Measurements from ENCODE around the gene CLDN34.

DNA sequence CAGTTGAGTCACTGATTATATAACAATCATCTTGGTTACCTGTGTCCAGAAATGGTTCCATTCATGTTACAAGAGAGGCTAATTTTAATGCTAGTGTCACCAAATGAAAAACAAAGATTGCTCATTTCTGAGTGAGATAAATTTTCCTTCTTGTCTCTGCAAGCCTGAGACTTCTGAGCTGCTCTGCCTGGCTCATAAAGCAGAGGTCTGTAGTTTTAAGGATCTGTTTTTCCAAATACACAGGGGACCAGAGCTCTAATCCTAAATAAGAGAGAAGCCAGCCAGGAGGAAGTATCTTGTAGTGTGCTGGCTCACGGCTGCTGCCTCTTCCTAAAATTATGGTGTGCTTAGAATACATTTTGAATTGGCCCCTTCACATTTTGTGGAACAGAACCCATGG lies 42.6 kb downstream of the CLDN34 start:
- no peak for TF ChIP-seq POLR2A (IDR thresholded peaks at IDR 0.05)
- TF ChIP-seq, protein P1, sequence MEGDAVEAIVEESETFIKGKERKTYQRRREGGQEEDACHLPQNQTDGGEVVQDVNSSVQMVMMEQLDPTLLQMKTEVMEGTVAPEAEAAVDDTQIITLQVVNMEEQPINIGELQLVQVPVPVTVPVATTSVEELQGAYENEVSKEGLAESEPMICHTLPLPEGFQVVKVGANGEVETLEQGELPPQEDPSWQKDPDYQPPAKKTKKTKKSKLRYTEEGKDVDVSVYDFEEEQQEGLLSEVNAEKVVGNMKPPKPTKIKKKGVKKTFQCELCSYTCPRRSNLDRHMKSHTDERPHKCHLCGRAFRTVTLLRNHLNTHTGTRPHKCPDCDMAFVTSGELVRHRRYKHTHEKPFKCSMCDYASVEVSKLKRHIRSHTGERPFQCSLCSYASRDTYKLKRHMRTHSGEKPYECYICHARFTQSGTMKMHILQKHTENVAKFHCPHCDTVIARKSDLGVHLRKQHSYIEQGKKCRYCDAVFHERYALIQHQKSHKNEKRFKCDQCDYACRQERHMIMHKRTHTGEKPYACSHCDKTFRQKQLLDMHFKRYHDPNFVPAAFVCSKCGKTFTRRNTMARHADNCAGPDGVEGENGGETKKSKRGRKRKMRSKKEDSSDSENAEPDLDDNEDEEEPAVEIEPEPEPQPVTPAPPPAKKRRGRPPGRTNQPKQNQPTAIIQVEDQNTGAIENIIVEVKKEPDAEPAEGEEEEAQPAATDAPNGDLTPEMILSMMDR (IDR thresholded peaks at IDR 0.05) = no peak

Measured in esophagus squamous epithelium (tissue), 4 donors.